ENCODE measurements around the gene NBPF6.
"Not testable (repeated sequence)": the region's sequence is repeated elsewhere in the genome, so short reads cannot be mapped to it uniquely, and the experiment has no call there.

NBPF6 gene, protein sequence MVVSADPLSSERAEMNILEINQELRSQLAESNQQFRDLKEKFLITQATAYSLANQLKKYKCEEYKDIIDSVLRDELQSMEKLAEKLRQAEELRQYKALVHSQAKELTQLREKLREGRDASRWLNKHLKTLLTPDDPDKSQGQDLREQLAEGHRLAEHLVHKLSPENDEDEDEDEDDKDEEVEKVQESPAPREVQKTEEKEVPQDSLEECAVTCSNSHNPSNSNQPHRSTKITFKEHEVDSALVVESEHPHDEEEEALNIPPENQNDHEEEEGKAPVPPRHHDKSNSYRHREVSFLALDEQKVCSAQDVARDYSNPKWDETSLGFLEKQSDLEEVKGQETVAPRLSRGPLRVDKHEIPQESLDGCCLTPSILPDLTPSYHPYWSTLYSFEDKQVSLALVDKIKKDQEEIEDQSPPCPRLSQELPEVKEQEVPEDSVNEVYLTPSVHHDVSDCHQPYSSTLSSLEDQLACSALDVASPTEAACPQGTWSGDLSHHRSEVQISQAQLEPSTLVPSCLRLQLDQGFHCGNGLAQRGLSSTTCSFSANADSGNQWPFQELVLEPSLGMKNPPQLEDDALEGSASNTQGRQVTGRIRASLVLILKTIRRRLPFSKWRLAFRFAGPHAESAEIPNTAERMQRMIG

DNA sequence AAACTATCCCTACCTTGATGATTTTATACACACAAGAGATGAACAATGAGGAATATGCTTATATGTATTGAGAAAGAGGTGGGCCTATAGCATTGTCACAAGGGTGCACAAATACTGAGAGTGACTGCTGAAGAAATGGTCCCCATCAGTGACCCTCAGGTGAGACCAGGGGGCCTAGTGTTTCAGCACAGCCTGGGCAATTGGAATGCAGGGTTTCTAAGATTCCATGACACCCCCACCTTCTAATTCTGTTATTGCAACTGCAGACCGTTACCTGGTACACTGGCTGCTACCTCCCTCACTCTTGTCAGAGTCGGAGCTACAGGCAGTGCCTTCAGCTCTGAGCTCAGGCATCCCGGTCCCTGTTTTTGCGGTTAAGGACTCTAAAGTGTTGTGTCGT lies at the start of gene NBPF6:
Gene NBPF6 (plus strand): TSS at position 301 of the 400 bp plus-strand sequence. CDS start 259 bp downstream, outside the sequence.
- DNase-seq = not testable (repeated sequence)

DNA sequence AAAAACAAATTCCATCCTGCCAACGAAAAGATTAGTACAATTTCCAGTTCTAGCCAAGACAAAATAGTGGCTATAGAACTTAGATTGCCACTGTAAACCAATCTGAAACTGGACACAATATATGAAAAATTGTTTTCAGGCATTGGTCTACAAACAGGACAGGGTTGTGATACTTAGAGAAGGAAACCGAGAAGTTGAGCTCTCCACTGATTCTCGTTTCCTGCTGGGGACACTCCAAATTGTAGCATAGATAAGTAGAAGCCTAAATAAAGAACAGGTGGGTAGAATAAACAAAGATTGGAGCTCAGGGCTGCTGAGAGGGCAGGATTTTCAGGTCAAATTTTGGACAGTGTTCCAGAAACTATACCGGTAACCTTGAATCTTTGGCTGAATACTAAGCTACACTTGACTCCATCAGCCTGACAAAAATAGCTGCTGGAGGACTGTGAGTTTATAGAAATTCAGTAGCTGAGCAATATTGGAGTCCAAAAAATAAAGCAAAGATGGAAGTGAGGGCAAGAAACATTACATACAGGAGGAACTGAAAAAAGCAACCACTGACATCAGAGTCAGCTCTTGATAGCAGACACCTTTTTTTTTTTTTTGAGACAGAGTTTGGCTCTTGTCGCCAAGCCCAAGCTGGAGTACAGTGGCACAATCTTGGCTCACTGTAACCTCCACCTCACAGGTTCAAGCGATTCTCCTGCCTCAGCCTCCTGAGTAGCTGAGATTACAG lies 38.9 kb upstream of the NBPF6 start:
- DNase-seq = not testable (repeated sequence)

DNA sequence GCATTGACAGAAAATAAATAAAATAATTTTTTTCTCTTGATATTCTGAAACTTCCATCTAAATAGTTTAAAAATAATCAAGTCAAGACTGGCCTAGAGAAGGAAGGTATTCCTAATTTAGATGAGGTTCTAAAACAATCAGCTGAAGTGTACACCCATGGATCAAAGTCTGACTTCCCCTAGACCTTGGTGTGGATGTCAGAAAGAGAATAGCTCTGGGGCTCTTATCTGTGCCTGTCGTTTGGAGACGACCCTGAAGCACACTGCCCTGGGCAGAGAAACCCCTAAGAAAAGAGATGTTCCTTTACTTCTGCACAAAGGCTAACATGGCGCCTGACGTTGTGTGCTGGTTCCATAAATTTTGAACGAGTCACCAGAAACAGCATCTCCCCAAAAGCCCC lies 30.0 kb upstream of the NBPF6 start:
- not testable (repeated sequence) for DNase-seq

- not testable (repeated sequence) for DNase-seq
These were observed 28.9 kb upstream of the NBPF6 start for GRCh38 chr1:108421061-108421916.

GRCh38 chr1:108426877-108427276 lies 23.3 kb upstream of the NBPF6 start:
- DNase-seq = not testable (repeated sequence)

- DNase-seq = not testable (repeated sequence)
These were observed 18.1 kb upstream of the NBPF6 start for GRCh38 chr1:108432002-108432401.

GRCh38 chr1:108433404-108433803 lies 16.7 kb upstream of the NBPF6 start:
- DNase-seq = not testable (repeated sequence)

- DNase-seq = not testable (repeated sequence)
These were observed 11.6 kb upstream of the NBPF6 start for GRCh38 chr1:108438536-108438935.

DNA sequence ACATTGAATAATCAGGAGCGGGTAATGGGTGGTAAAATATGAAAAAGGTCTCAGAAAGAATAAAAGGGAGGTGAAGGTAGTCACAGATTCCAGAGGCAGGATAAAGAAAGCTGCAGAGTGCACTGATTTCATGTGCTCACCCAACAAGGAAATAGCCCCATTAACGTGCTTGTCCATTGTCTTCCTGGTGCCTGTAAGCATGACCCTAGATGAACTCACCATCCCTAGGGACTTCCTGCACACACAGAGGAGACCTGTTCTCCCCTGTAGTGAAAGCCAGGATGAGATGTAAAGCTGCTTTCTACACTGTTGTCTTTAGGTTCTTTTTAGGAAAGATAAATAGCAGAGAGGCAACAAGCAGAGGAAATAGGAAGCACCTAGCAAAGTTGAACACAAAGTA lies 4.4 kb downstream of the NBPF6 start:
- DNase-seq = not testable (repeated sequence)

DNA sequence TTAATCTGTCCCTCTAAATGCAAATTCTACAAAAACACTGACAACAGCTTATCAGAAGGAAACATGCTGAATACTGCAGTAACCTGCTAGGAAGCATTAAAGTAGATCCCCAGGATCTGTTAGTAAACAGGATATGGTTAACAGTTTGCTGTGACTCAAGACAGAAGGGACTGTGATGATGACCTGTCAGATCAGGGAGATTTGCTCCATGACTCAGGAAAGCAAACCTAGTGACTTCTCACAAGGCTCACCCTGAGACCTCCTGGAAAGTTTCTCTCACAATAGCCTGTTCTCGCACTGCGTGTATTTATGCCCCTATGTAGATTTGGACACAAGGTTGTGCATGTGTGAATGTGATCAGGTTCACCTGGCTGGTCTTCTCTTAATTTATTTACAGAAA lies 8.5 kb downstream of the NBPF6 start:
- DNase-seq = not testable (repeated sequence)

DNA sequence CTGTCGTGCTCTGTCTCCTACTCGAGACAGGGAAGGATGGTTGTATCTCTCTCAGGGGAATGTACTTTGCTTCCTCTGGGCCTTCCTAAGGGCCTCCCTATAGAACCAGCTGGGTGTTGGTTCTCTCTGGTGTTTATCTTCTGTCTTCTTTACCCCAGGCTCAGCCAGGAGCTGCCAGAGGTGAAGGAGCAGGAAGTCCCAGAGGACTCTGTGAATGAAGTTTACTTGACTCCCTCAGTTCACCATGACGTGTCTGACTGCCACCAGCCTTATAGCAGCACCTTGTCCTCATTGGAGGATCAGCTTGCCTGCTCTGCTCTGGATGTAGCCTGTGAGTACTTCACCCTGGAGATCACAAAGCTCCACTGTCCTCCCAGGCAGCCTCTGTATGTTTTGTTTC lies 11.6 kb downstream of the NBPF6 start:
- not testable (repeated sequence) for DNase-seq

DNA sequence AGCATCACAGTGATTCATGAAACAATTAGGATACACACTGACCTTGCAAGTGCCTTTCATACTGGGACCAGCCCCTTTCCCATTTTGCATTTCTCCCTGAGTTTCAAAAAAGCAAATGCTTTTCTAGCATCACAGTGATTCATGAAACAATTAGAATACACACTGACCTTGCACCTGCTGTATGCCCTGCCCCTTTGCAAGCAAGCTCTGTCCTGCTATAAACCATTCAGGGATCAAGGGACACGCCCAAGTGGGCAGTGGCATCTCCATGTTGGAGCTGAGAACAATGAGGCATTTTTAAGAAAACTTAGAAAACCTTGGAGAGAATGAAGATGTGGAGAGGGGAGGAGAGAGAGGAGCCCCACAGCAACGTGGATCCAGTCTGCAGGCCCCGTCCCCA lies 13.8 kb downstream of the NBPF6 start:
- not testable (repeated sequence) for DNase-seq

DNA sequence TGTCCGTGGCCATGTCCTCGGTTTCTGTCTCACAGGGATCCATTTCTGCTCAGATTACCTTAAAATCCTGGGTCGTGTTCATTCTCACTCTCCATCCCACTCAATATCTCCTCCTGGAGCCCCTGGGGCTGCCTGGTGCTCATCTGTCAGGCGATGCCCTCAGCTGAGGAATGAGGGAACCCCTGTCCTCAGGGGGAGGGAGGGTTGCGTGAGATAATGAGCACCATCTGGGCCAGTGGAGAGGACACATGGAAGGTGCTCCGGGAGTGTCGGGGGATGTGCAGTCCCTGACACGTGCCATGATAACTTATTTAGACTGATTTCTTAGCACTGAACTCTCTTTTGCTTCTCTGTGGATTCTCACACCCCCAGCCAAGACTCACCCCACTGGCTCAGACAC lies 16.0 kb downstream of the NBPF6 start:
- not testable (repeated sequence) for DNase-seq

DNA sequence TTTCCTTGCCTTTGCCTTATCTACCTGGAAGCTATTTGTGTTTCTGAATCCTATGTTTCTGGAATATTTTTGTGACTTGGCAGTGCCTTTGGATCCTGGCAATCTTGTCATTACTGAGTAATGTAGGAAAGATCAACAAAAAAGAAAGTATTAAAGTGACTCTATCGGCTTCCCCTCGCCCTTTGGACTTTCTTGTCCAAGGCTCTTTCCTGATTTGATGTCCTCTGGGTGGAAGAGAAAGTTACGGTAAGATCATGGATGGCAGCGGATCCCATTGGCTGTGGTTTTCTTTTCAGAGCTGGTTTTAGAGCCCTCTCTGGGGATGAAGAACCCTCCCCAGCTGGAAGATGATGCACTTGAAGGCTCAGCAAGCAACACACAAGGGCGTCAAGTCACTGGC lies 17.0 kb downstream of the NBPF6 start:
- not testable (repeated sequence) for DNase-seq

DNA sequence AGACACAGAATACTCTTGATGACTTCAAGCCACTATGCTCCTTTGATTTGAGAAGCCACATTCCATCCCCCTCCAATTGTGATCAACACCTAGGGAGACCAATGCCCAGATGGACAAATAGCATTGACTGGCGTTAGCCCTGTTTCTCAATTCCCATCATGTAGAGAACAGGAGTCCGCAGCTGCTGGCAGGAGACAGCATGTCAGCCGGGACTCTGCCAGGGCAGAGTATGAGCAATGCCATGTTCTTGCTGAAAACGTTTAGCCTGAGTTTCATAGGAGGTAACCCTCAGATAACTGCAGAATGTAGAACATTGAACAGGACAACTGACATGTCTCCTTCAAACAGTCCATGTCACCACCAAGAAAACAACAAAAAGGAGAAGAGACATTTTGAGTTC lies 20.6 kb downstream of the NBPF6 start:
- not testable (repeated sequence) for DNase-seq

- not testable (repeated sequence) for DNase-seq
These were observed 24.4 kb downstream of the NBPF6 start for GRCh38 chr1:108474516-108474915.

DNA sequence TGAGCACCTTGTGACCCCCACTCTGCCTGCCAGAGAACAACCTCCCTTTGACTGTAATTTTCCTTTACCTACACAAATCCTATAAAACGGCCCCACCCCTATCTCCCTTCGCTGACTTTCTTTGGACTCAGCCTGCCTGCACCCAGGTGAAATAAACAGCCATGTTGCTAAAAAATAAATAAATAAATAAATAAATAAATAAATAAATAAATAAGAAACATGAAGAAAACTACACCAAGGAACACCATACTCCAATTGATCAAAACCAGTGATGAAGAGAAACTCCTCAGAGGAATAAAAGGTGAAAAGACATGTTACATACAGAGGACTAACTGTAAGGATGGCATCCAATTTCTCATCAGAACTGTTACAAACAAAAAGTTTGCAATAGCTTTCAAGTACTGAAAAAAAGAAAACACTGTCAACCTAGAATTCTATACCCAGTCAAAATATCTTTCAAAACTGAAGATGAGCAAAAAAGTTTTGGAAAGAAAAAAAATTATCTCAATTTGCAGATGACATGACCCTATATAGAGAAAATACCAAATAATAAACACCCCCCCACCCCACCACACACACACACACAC lies 28.4 kb downstream of the NBPF6 start:
- DNase-seq = no peak

DNA sequence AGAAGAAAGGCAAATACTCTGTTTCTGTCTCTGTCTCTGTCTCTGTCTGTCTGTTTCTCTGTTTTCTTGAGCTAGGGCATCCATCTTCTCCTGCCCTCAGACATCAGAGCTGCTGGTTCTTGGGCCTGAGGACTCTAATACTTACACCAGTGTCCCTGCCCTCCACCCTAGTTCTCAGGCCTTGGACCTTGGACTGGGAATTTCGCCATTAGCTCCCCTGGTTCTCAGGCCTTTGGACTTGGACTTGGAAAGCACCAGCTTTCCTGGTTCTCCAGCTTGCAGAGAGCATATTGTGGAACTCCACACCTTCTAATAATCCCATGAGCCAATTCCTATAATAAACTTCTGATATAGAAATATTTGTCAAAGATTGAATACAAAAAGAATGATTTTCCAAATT lies 32.6 kb downstream of the NBPF6 start:
- no peak for DNase-seq

DNA sequence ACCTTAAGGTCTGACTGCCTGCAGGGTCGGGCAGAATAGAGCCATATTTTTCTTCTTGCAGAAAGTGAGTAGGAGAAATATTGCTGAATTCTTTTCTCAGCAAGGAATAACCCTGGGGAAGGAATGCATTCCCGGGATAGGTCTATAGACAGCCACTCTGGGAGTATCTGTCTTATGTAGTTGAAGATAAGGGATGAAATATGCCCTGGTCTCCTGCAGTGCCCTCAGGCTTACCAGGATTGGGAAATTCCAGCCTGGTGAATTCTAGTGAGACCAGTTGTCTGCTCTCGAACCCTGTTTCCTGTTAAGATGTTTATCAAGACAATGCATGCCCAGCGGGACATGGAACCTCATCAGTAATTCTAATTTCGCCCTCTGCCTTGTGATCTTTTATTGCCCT lies 35.8 kb downstream of the NBPF6 start:
- DNase-seq = not testable (repeated sequence)

GRCh38 chr1:108486707-108487106 lies 36.6 kb downstream of the NBPF6 start:
- DNase-seq = not testable (repeated sequence)

GRCh38 chr1:108495008-108495407 lies 44.9 kb downstream of the NBPF6 start:
- not testable (repeated sequence) for DNase-seq

DNA sequence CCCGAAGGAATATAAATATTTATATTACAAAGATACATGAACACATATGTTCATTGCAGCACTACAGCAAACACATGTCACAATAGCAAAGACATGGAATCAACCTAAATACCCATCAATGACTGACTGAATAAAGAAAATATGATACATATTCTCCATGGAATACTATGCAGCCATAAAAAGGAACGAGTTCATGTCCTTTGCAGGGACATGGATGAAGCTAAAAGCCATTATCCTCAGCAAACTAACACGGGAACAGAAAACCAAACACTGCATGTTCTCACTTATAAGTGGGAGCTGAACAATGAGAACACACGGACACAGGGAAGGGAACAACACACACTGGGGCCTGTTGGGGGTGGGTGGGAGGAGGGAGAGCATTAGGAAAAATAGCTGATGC lies 46.7 kb downstream of the NBPF6 start:
- not testable (repeated sequence) for DNase-seq
